ENCODE measurements around the gene ZNF428.

GRCh38 chr19:43595605-43595998 lies 23.8 kb downstream of the ZNF428 start:
- TF ChIP-seq TAF1 (conservative IDR thresholded peaks at IDR 0.05) (no peak), GABPA (IDR thresholded peaks at IDR 0.05 in 1 of 2, conservative IDR thresholded peaks at IDR 0.05 in 1 of 2) (no peak), CTCF (IDR thresholded peaks at IDR 0.05; ENCODE audit: low read depth, low read length, missing input control) (no peak), ATF3 (IDR thresholded peaks at IDR 0.05) (no peak), JUND (IDR thresholded peaks at IDR 0.05) (no peak), SP1 (IDR thresholded peaks at IDR 0.05) (no peak), MAX (IDR thresholded peaks at IDR 0.05) (no peak), NR2F2 (IDR thresholded peaks at IDR 0.05) (no peak), RAD21 (IDR thresholded peaks at IDR 0.05) (no peak), EGR1 (IDR thresholded peaks at IDR 0.05; ENCODE audit: low read depth in 2 of 2) (no peak), YY1 (IDR thresholded peaks at IDR 0.05) (no peak), REST (IDR thresholded peaks at IDR 0.05) (no peak), FOXA2 (IDR thresholded peaks at IDR 0.05) (no peak), HNF4G (IDR thresholded peaks at IDR 0.05) (no peak)
